Measurements from ENCODE around the gene WNK2. TPM values are rescaled to one million over a fixed set of nuclear protein-coding genes. Genes with fewer than 3 reads are reported as not detected.

WNK2 gene
- total RNA-seq, 1 donor from 2014 or later = 1.9 TPM

GRCh38 chr9:93267681-93268505, 84.0 kb downstream of the WNK2 start:
- no peak overlapping the region for H3K27ac ChIP-seq (ENCODE audit: low read depth, low read length)
- H3K79me2 ChIP-seq (ENCODE audit: insufficient read depth, low read length) = no peaks in the 10 kb centered on the region
- Mint-ChIP-seq H3K27me3 (ENCODE audit: low read depth, unreplicated experiment) (peaks cover 16% of the 10 kb centered on the region), H3K4me3 (ENCODE audit: unreplicated experiment) (no peak overlapping the region), H3K27ac (ENCODE audit: unreplicated experiment) (no peak overlapping the region), H3K4me1 (ENCODE audit: low read depth, unreplicated experiment) (no peaks in the 10 kb centered on the region), H3K36me3 (ENCODE audit: low read depth, unreplicated experiment) (no peaks in the 10 kb centered on the region), H3K9me3 (ENCODE audit: unreplicated experiment) (no peaks in the 10 kb centered on the region)
- no peak for FAIRE-seq
- no peaks in the 10 kb centered on the region for H4K20me1 ChIP-seq (ENCODE audit: insufficient read depth, low read length)
- no peak for DNase-seq (ENCODE audit: low read depth)
- H3K9ac ChIP-seq (ENCODE audit: low read length) = no peak overlapping the region
- H3K36me3 ChIP-seq (ENCODE audit: insufficient read depth, low read length) = no peaks in the 10 kb centered on the region
- H3K4me3 ChIP-seq (ENCODE audit: insufficient read depth, low read depth, low read length) = no peak overlapping the region
- no peaks in the 10 kb centered on the region for H3K4me1 ChIP-seq (ENCODE audit: insufficient read depth, low read length)
- H3K9me3 ChIP-seq (ENCODE audit: insufficient read depth, low read depth, low read length) = no peaks in the 10 kb centered on the region
- H2AFZ ChIP-seq (ENCODE audit: low read depth, low read length) = no peak overlapping the region
- TF ChIP-seq EZH2 (IDR thresholded peaks at IDR 0.05; ENCODE audit: insufficient read depth, low read length) (no peak), CTCF (IDR thresholded peaks at IDR 0.05; ENCODE audit: insufficient read depth, low read depth, low read length) (no peak)
- peaks cover 2% of the 10 kb centered on the region for H3K27me3 ChIP-seq (ENCODE audit: insufficient read depth, low read length)
- no peak overlapping the region for H3K4me2 ChIP-seq (ENCODE audit: low read length)

DNA sequence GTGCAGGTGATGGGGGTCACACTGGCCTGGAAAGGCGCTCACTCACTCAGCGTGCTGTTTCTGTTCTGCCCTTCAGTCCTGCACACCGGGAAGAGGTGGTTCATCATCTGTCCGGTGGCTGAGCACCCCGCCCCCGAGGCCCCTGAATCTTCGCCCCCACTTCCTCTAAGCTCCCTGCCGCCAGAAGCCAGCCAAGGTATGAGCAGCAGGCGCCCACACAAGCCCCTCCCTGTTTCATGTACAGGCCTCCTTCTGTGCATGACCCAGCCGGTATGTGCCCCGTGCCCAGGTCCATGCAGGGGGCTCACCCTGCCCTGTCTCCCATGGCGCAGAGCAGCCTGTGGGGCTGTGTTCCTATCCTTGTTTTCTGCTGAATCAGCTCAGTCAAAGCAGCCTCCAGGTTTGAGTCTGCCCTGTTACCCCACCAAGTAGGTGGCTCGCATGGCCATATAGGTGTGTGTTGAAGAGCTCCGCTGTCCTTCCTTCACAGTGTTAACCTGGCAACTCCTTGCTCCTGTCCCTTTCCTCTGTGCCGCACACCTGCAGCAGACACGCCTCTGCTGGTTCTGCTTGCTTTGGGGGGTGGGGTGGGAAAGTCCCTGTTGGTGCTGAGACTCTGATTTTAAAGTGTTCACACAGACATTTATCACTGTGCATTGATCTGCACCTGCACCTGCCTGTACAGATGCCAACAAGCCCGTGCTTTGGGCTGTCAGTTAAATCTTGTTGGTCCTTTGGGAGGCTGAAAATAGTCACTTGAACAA, 84.8 kb downstream of the WNK2 start:
- no peak overlapping the region for H3K4me3 Mint-ChIP-seq (ENCODE audit: unreplicated experiment)
- DNase-seq (ENCODE audit: low read depth) = no peak
- Histone ChIP-seq H3K9ac (ENCODE audit: low read length) (no peak overlapping the region), H3K4me2 (ENCODE audit: low read length) (no peak overlapping the region), H2AFZ (ENCODE audit: low read depth, low read length) (no peak overlapping the region), H3K4me1 (ENCODE audit: insufficient read depth, low read length) (no peaks in the 10 kb centered on the region), H3K36me3 (ENCODE audit: insufficient read depth, low read length) (no peaks in the 10 kb centered on the region), H3K27ac (ENCODE audit: low read depth, low read length) (no peak overlapping the region), H3K27me3 (ENCODE audit: insufficient read depth, low read length) (peaks cover 2% of the 10 kb centered on the region), H3K9me3 (ENCODE audit: insufficient read depth, low read depth, low read length) (no peaks in the 10 kb centered on the region), H3K79me2 (ENCODE audit: insufficient read depth, low read length) (no peaks in the 10 kb centered on the region), H4K20me1 (ENCODE audit: insufficient read depth, low read length) (no peaks in the 10 kb centered on the region), H3K4me3 (ENCODE audit: insufficient read depth, low read depth, low read length) (no peak overlapping the region)
- H3K4me1 Mint-ChIP-seq (ENCODE audit: low read depth, unreplicated experiment) = no peaks in the 10 kb centered on the region
- no peaks in the 10 kb centered on the region for H3K36me3 Mint-ChIP-seq (ENCODE audit: low read depth, unreplicated experiment)
- no peak for FAIRE-seq
- peaks cover 16% of the 10 kb centered on the region for H3K27me3 Mint-ChIP-seq (ENCODE audit: low read depth, unreplicated experiment)
- no peak for TF ChIP-seq EZH2 (IDR thresholded peaks at IDR 0.05; ENCODE audit: insufficient read depth, low read length)
- TF ChIP-seq CTCF (IDR thresholded peaks at IDR 0.05; ENCODE audit: insufficient read depth, low read depth, low read length) = no peak
- no peaks in the 10 kb centered on the region for H3K9me3 Mint-ChIP-seq (ENCODE audit: unreplicated experiment)
- H3K27ac Mint-ChIP-seq (ENCODE audit: unreplicated experiment) = no peak overlapping the region
